ENCODE results near the gene GLIPR1L2. TPM values are rescaled to one million over a fixed set of nuclear protein-coding genes. Genes with fewer than 3 reads are reported as not detected.
"Not testable (repeated sequence)": the region's sequence is repeated elsewhere in the genome, so short reads cannot be mapped to it uniquely, and the experiment has no call there.

Gene GLIPR1L2
- total RNA-seq = 0.29 and 0.36 TPM in 2 replicates

- DNase-seq (ENCODE audit: insufficient read length, low spot score, missing footprints) = peak; percentile 91
- Histone ChIP-seq H3K27me3 (ENCODE audit: insufficient read depth, low read length) (no peaks in the 10 kb centered on the region), H2AFZ (ENCODE audit: low read length) (peak within 1 kb of the TSS; percentile 100), H4K20me1 (ENCODE audit: insufficient read depth, low read length) (no peaks in the 10 kb centered on the region), H3K36me3 (ENCODE audit: insufficient read depth, low read length) (no peaks in the 10 kb centered on the region), H3K4me1 (ENCODE audit: insufficient read depth, low read length) (peaks cover 20% of the 10 kb centered on the region), H3K27ac (ENCODE audit: low read depth, low read length) (peak within 1 kb of the TSS; percentile 90), H3K4me3 (ENCODE audit: insufficient read depth, low read length) (peak within 1 kb of the TSS; percentile 77), H3K79me2 (ENCODE audit: insufficient read depth, low read length) (no peaks in the 10 kb centered on the region), H3K9me3 (ENCODE audit: low read depth, low read length) (no peaks in the 10 kb centered on the region), H3K4me2 (ENCODE audit: insufficient read depth, low read length) (peak within 1 kb of the TSS; percentile 91)
- TF ChIP-seq CTCF (IDR thresholded peaks at IDR 0.05; ENCODE audit: extremely low read depth, low read depth, low read length) = peak; percentile 84
Observed at GRCh38 chr12:75390899-75391538, at the start of gene GLIPR1L2. Gene GLIPR1L2, plus strand, starts transcription at chr12:75391089. Its CDS starts 28 bp downstream, at chr12:75391117.

- DNase-seq (ENCODE audit: insufficient read length, low spot score, missing footprints) = no peak
Observed at GRCh38 chr12:75341873-75342272, 49.0 kb upstream of the GLIPR1L2 start.

GRCh38 chr12:75345531-75345930, 45.4 kb upstream of the GLIPR1L2 start:
- Histone ChIP-seq H3K4me3 (ENCODE audit: insufficient read depth, low read length) (no peak overlapping the region), H3K36me3 (ENCODE audit: insufficient read depth, low read length) (no peaks in the 10 kb centered on the region), H2AFZ (ENCODE audit: low read length) (no peak overlapping the region), H4K20me1 (ENCODE audit: insufficient read depth, low read length) (no peaks in the 10 kb centered on the region), H3K27me3 (ENCODE audit: insufficient read depth, low read length) (no peaks in the 10 kb centered on the region), H3K4me2 (ENCODE audit: insufficient read depth, low read length) (no peak overlapping the region), H3K79me2 (ENCODE audit: insufficient read depth, low read length) (no peaks in the 10 kb centered on the region), H3K9me3 (ENCODE audit: low read depth, low read length) (no peaks in the 10 kb centered on the region), H3K27ac (ENCODE audit: low read depth, low read length) (no peak overlapping the region), H3K4me1 (ENCODE audit: insufficient read depth, low read length) (no peaks in the 10 kb centered on the region)
- no peak for TF ChIP-seq CTCF (IDR thresholded peaks at IDR 0.05; ENCODE audit: extremely low read depth, low read depth, low read length)
- DNase-seq (ENCODE audit: insufficient read length, low spot score, missing footprints) = no peak

More at GRCh38 chr12:75341873-75342272, 49.0 kb upstream of the GLIPR1L2 start:
- no peaks in the 10 kb centered on the region for H3K4me1 ChIP-seq (ENCODE audit: insufficient read depth, low read length)
- no peak overlapping the region for H3K4me3 ChIP-seq (ENCODE audit: insufficient read depth, low read length)
- no peak overlapping the region for H3K27ac ChIP-seq (ENCODE audit: low read depth, low read length)
- H4K20me1 ChIP-seq (ENCODE audit: insufficient read depth, low read length) = no peaks in the 10 kb centered on the region
- H3K9me3 ChIP-seq (ENCODE audit: low read depth, low read length) = no peaks in the 10 kb centered on the region
- no peak overlapping the region for H3K4me2 ChIP-seq (ENCODE audit: insufficient read depth, low read length)
- no peaks in the 10 kb centered on the region for H3K79me2 ChIP-seq (ENCODE audit: insufficient read depth, low read length)
- H2AFZ ChIP-seq (ENCODE audit: low read length) = no peak overlapping the region
- H3K27me3 ChIP-seq (ENCODE audit: insufficient read depth, low read length) = no peaks in the 10 kb centered on the region
- TF ChIP-seq CTCF (IDR thresholded peaks at IDR 0.05; ENCODE audit: extremely low read depth, low read depth, low read length) = no peak
- no peaks in the 10 kb centered on the region for H3K36me3 ChIP-seq (ENCODE audit: insufficient read depth, low read length)

- H3K36me3 ChIP-seq (ENCODE audit: insufficient read depth, low read length); DNase-seq (ENCODE audit: insufficient read length, low spot score, missing footprints); H3K4me1 ChIP-seq (ENCODE audit: insufficient read depth, low read length); H3K27ac ChIP-seq (ENCODE audit: low read depth, low read length); H2AFZ ChIP-seq (ENCODE audit: low read length); H3K9me3 ChIP-seq (ENCODE audit: low read depth, low read length); H3K27me3 ChIP-seq (ENCODE audit: insufficient read depth, low read length); H3K4me2 ChIP-seq (ENCODE audit: insufficient read depth, low read length); H4K20me1 ChIP-seq (ENCODE audit: insufficient read depth, low read length); H3K79me2 ChIP-seq (ENCODE audit: insufficient read depth, low read length); H3K4me3 ChIP-seq (ENCODE audit: insufficient read depth, low read length): not testable (repeated sequence)
Observed at GRCh38 chr12:75346215-75346614, 44.7 kb upstream of the GLIPR1L2 start.
